Mucosa of descending colon (tissue), 3 donors: ENCODE results near the gene TECR. TPM values are rescaled to one million over a fixed set of nuclear protein-coding genes. Genes with fewer than 3 reads are reported as not detected.

Experiments
- ATAC-seq: fragments of 200-7000 bp; cut with Tn5 transposase; one replicate; pipeline ENCODE4 v1.9.1; 2020; ENCODE audit warnings: mild to moderate bottlenecking, moderate library complexity
- DNase-seq, 3 donors: peaks; one replicate each; pipeline ENCODE4 v3.0.0-alpha.2; 2020
- H3K36me3 ChIP-seq: fragments of 200-600 bp; one replicate; pipeline ENCODE4 v1.8.0; 2021; ENCODE audit warnings: low read depth, mild to moderate bottlenecking
- H3K4me1 ChIP-seq: fragments of 200-600 bp; one replicate; pipeline ENCODE4 v1.8.0; 2021; ENCODE audit warnings: low read depth, mild to moderate bottlenecking
- H3K4me3 ChIP-seq: fragments of 200-600 bp; one replicate; pipeline ENCODE4 v1.8.0; 2021; ENCODE audit warnings: mild to moderate bottlenecking
- H3K9me3 ChIP-seq: fragments of 200-600 bp; one replicate; pipeline ENCODE4 v1.8.0; 2021; ENCODE audit warnings: mild to moderate bottlenecking
- intact Hi-C, 2 donors: fragments of 100-400 bp; cut with DNase I in 1 of 2; cut with micrococcal nuclease in 1 of 2; formaldehyde crosslinking; loops; one replicate each; pipeline versions ENCODE4 v1.11.0 to v1.11.1; 2022; cut with DNase I, micrococcal nuclease
- total RNA-seq, 3 donors: library from RNA; stranded (reverse); fragmentation: NEBNext Ultra II Directional in 2 of 3; extraction: Animal tissue kit (Norgen Biotek cat#: 25700) in 2 of 3; gene quantifications; one replicate each; pipeline versions ENCODE4 v1.2.1 to v1.2.4, GENCODE V29; 2021 to 2023
- TF ChIP-seq, protein P1 (sequence below): fragments of 200-600 bp; IDR thresholded peaks from one replicate; pipeline ENCODE4 v1.8.0; 2022; ENCODE audit warnings: antibody characterized with exemption, mild to moderate bottlenecking
- donor health status: DM: no; HTN: no; CAD: no; lungs with moderate emphysema.
- donor health status: DM: no; HTN: no; CAD: no.
- donor health status: DM: no; HTN: yes; CAD: no.

The TECR gene
- total RNA-seq, 3 donors from 2014 or later: 94.4 to 155 (median 141) TPM

- no peak overlapping the region for H3K4me3 ChIP-seq
- H3K36me3 ChIP-seq: no peaks in the 10 kb centered on the region
- DNase-seq (no peak), ATAC-seq (no peak)
- H3K4me1 ChIP-seq: peaks cover 19% of the 10 kb centered on the region
- TF ChIP-seq, protein P1, sequence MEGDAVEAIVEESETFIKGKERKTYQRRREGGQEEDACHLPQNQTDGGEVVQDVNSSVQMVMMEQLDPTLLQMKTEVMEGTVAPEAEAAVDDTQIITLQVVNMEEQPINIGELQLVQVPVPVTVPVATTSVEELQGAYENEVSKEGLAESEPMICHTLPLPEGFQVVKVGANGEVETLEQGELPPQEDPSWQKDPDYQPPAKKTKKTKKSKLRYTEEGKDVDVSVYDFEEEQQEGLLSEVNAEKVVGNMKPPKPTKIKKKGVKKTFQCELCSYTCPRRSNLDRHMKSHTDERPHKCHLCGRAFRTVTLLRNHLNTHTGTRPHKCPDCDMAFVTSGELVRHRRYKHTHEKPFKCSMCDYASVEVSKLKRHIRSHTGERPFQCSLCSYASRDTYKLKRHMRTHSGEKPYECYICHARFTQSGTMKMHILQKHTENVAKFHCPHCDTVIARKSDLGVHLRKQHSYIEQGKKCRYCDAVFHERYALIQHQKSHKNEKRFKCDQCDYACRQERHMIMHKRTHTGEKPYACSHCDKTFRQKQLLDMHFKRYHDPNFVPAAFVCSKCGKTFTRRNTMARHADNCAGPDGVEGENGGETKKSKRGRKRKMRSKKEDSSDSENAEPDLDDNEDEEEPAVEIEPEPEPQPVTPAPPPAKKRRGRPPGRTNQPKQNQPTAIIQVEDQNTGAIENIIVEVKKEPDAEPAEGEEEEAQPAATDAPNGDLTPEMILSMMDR: no peak
- intact Hi-C loops: no loop called here
- no peaks in the 10 kb centered on the region for H3K9me3 ChIP-seq
These were observed 36.6 kb downstream of the TECR start for GRCh38 chr19:14565765-14566711.

DNA sequence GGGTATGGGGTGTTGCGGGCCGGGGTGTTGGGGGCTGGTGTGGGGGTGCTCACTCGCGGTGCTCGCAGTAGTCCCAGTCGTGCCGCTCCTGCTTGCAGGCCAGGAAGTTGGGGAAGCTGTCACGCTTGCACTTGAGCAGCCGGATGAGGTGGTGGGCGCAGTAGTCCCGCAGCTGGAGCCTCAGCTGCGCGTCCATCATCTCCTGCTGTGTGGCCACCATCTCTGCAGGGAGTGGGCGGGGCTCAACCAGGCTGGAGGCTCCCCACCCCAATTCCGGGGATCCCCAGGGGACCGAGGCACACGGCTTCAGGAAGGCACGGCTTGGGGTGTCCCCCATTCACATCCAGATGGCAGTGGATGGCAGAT, 37.3 kb downstream of the TECR start:
- ATAC-seq (no peak), DNase-seq (no peak)
- intact Hi-C loops: no loop called here
- TF ChIP-seq, protein P1: no peak
- no peak overlapping the region for H3K4me3 ChIP-seq
- peaks cover 23% of the 10 kb centered on the region for H3K4me1 ChIP-seq
- H3K36me3 ChIP-seq: no peaks in the 10 kb centered on the region
- H3K9me3 ChIP-seq: no peaks in the 10 kb centered on the region

DNA sequence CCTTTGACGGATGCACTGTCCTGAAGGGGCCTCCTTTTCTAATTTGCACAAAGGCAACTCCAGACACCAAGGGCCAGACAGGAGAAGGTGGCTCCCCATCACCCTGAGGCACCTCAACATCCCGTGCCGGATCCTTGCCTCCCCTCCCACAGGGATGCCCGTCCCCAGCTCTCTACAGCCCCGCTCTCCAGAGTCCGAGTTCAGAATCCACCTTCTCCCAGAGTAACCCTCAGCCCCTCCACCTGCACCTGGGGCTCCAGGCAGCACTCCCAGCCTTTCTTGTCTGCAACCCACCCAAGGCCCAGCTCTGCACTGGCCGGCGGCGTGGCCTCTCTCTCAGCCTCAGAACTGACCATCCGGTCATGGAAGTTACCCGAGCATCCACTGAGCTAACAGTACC, 37.7 kb downstream of the TECR start:
- intact Hi-C loops: no loop called here
- no peak for DNase-seq
- TF ChIP-seq, protein P1: no peak
- no peak for ATAC-seq
- H3K36me3 ChIP-seq: no peaks in the 10 kb centered on the region
- peaks cover 23% of the 10 kb centered on the region for H3K4me1 ChIP-seq
- H3K4me3 ChIP-seq: no peak overlapping the region
- no peaks in the 10 kb centered on the region for H3K9me3 ChIP-seq

- TF ChIP-seq, protein P1: no peak
- Histone ChIP-seq H3K4me1 (peaks cover 28% of the 10 kb centered on the region), H3K4me3 (peak overlapping the region; percentile 50), H3K36me3 (no peaks in the 10 kb centered on the region), H3K9me3 (no peaks in the 10 kb centered on the region)
- intact Hi-C loops: loop anchor here (5.0 to 10.0 kb wide), 2 partner anchors 116 to 124 kb away; partner anchors contain the start of gene ZNF333 (in 1 of the 2)
- ATAC-seq (no peak), DNase-seq (peak in 1 of 3 donors; percentile 56)
These were observed 41.6 kb downstream of the TECR start for GRCh38 chr19:14570864-14571527.

- Histone ChIP-seq H3K4me3 (peak within 1 kb of the TSS; percentile 50), H3K36me3 (no peaks in the 10 kb centered on the region), H3K9me3 (no peaks in the 10 kb centered on the region), H3K4me1 (peaks cover 28% of the 10 kb centered on the region)
- TF ChIP-seq, protein P1: peak; percentile 68
- intact Hi-C loops: loop anchor here (5.0 to 10.0 kb wide), 2 partner anchors 115 to 123 kb away; partner anchors contain the start of gene ZNF333 (in 1 of the 2)
- ATAC-seq: peak; percentile 96
- DNase-seq: peak; percentile 91 to 94 (median 92)
These were observed 42.5 kb downstream of the TECR start, which contains the start of gene NDUFB7 for GRCh38 chr19:14571695-14572490. NDUFB7 (minus strand) TSS chr19:14572066; CDS start chr19:14572000, 66 bp downstream.
